ENCODE results near the gene TNFAIP1.

GRCh38 chr17:28368306-28368831 is 32.8 kb downstream of the TNFAIP1 start:
- TF ChIP-seq POLR2A (IDR thresholded peaks at IDR 0.05) (no peak), CTCF (IDR thresholded peaks at IDR 0.05) (no peak)
